ENCODE data around the gene PDCD10.

The PDCD10 gene

GRCh38 chr3:167729591-167729990 lies 5.1 kb downstream of the PDCD10 start:
- ChIA-PET CTCF (interaction anchor here (0.7 to 1.3 kb wide), 2 partner anchors 26 to 55 kb away, joined by 3 read pairs; no protein-coding TSS in a partner anchor), POLR2A (no interaction called here)
- TF ChIP-seq, protein P1, sequence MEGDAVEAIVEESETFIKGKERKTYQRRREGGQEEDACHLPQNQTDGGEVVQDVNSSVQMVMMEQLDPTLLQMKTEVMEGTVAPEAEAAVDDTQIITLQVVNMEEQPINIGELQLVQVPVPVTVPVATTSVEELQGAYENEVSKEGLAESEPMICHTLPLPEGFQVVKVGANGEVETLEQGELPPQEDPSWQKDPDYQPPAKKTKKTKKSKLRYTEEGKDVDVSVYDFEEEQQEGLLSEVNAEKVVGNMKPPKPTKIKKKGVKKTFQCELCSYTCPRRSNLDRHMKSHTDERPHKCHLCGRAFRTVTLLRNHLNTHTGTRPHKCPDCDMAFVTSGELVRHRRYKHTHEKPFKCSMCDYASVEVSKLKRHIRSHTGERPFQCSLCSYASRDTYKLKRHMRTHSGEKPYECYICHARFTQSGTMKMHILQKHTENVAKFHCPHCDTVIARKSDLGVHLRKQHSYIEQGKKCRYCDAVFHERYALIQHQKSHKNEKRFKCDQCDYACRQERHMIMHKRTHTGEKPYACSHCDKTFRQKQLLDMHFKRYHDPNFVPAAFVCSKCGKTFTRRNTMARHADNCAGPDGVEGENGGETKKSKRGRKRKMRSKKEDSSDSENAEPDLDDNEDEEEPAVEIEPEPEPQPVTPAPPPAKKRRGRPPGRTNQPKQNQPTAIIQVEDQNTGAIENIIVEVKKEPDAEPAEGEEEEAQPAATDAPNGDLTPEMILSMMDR (IDR thresholded peaks at IDR 0.05; ENCODE audit: control extremely low read depth, extremely low read depth, low read depth, missing control alignments), result no peak
- no peak for DNase-seq (ENCODE audit: extremely low spot score)

DNA sequence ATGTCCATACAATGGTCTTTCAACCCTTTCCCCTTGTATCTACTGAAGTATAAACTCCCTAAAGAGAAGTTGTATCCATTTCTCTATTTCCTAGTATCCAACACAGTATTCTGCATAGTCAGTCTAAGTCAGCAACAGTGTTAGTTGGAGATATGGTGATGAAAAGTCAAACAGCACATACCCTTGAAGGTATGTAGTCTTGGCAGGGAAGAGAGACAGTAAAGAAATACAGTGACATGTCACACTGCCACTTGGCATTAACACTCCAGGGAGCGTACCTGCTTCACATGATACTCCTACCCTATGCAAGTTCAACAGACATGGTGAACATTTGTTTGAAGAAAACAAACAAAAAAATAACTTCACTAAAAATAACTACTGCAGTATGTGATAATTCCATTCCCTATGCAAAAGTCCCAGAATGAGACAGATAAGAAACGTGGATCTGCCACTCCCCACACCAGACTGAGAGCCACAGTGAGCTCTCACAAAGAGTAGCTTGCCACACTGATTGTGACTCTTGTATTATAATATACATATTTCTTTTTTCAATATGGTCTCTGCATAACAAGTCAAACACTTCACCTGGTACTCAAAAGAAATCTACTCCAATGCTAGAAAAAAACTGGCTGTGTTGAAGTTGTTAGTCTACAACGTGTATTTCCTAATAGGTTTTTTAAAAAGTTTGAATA lies 5.9 kb downstream of the PDCD10 start:
- TF ChIP-seq, protein P1 (IDR thresholded peaks at IDR 0.05; ENCODE audit: control extremely low read depth, extremely low read depth, low read depth, missing control alignments), result no peak
- ChIA-PET POLR2A (no interaction called here), CTCF (interaction anchor here (1.6 kb wide), 1 partner anchor 13 kb away, joined by 6 read pairs; no protein-coding TSS in a partner anchor)
- no peak for DNase-seq (ENCODE audit: extremely low spot score)

DNA sequence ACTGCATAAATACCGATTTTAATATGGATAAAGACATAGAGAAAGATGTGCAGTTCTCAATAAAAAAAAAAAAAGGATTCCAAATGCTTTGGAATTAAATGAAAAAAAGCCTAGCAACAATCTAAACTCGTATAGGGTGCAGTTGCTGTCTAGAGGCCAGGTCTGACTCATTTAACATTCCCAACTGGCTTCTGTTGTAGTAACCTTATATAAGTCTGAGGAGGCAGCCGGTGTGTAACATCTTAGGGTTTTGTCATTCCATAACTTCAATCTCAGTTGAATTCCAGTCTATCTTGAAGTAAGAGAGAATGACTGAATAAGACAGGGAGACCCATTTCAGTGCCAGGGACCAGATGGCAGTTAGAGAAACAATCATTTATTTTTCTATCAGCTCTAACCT lies 6.5 kb downstream of the PDCD10 start:
- no peak for DNase-seq (ENCODE audit: extremely low spot score)

GRCh38 chr3:167723872-167724271 lies 10.8 kb downstream of the PDCD10 start:
- ChIA-PET POLR2A (no interaction called here), CTCF (interaction anchor here (0.9 to 1.7 kb wide), 5 partner anchors 10 to 158 kb away, joined by 3 to 6 read pairs (median 3); partner anchors contain the start of gene SERPINI1)
- DNase-seq (ENCODE audit: extremely low spot score), result no peak
- TF ChIP-seq, protein P1 (IDR thresholded peaks at IDR 0.05; ENCODE audit: control extremely low read depth, extremely low read depth, low read depth, missing control alignments), result no peak

More for the DNA sequence above, 6.5 kb downstream of the PDCD10 start:
- POLR2A ChIA-PET, result no interaction called here
- TF ChIP-seq, protein P1 (IDR thresholded peaks at IDR 0.05; ENCODE audit: control extremely low read depth, extremely low read depth, low read depth, missing control alignments), result no peak
- CTCF ChIA-PET, result interaction anchor here (1.6 kb wide), 1 partner anchor 13 kb away, joined by 6 read pairs; no protein-coding TSS in a partner anchor

GRCh38 chr3:167723025-167723512 lies 11.6 kb downstream of the PDCD10 start:
- no peak for DNase-seq (ENCODE audit: extremely low spot score)
- ChIA-PET POLR2A (no interaction called here), CTCF (interaction anchor here (0.9 to 1.7 kb wide), 4 partner anchors 9 to 38 kb away, joined by 3 to 6 read pairs (median 4); partner anchors contain the start of gene SERPINI1)
- TF ChIP-seq, protein P1 (IDR thresholded peaks at IDR 0.05; ENCODE audit: control extremely low read depth, extremely low read depth, low read depth, missing control alignments), result no peak

GRCh38 chr3:167718582-167718981 lies 16.1 kb downstream of the PDCD10 start:
- ChIA-PET POLR2A (no interaction called here), CTCF (interaction anchor here (0.8 kb wide), 1 partner anchor 13 kb away, joined by 3 read pairs; no protein-coding TSS in a partner anchor)
- DNase-seq (ENCODE audit: extremely low spot score), result no peak
- TF ChIP-seq, protein P1 (IDR thresholded peaks at IDR 0.05; ENCODE audit: control extremely low read depth, extremely low read depth, low read depth, missing control alignments), result no peak
